ENCODE measurements around the gene ARR3. TPM values are rescaled to one million over a fixed set of nuclear protein-coding genes. Genes with fewer than 3 reads are reported as not detected.
"Not testable (repeated sequence)": the region's sequence is repeated elsewhere in the genome, so short reads cannot be mapped to it uniquely, and the experiment has no call there.

ARR3 gene
- total RNA-seq, 2 experiments from 2014 or later: not detected

DNA sequence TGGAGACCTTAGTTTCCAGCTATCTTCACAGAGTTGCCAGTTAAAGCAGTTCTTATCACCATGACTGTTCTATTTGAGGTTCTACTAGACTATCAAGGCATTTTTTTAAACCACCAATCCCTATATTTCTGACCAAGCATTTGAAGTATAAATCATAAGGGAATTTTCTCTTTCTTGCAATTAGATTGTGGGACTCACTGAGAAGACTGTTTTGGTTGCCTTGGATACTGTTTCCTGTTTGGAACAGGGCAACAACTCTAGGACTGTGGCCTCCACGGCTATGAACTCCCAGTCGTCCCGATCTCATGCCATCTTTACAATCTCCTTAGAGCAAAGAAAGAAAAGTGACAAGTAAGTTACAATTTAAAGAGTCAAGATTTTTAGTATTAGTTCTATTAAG is 33.6 kb downstream of the ARR3 start:
- TF ChIP-seq CTCF (IDR thresholded peaks at IDR 0.05): no peak
- H3K9me3 ChIP-seq (ENCODE audit: control insufficient read depth in 1 of 2, insufficient read depth in 1 of 2, low read length in 2 of 2): no peaks in the 10 kb centered on the region
- Mint-ChIP-seq H3K4me3 (no peak overlapping the region), H3K27me3 (no peaks in the 10 kb centered on the region), H3K9me3 (no peaks in the 10 kb centered on the region), H3K4me1 (ENCODE audit: low read depth) (peaks cover 6% of the 10 kb centered on the region), H3K27ac (peak overlapping the region; percentile 4), H3K36me3 (ENCODE audit: low read depth) (no peaks in the 10 kb centered on the region)
- H3K4me1 ChIP-seq (ENCODE audit: insufficient read depth, low read length): no peaks in the 10 kb centered on the region
- DNase-seq (no peak), ATAC-seq (ENCODE audit: poor library complexity) (no peak)
- intact Hi-C loops (cut with DNase I, micrococcal nuclease): no loop called here
- H3K4me3 ChIP-seq (ENCODE audit: low read length): no peak overlapping the region
- POLR2A ChIA-PET: no interaction called here
- no peak overlapping the region for H3K27ac ChIP-seq (ENCODE audit: low read depth in 1 of 2, low read length in 2 of 2)
- H3K27me3 ChIP-seq (ENCODE audit: control insufficient read depth in 1 of 2, insufficient read depth in 2 of 2, low read length in 2 of 2): no peaks in the 10 kb centered on the region
- H3K36me3 ChIP-seq (ENCODE audit: insufficient read depth, low read length): no peaks in the 10 kb centered on the region
- CTCF ChIA-PET: no interaction called here

- no peak for TF ChIP-seq CTCF (IDR thresholded peaks at IDR 0.05)
- intact Hi-C loops (cut with DNase I, micrococcal nuclease): no loop called here
- no peak for DNase-seq
- H3K27me3 Mint-ChIP-seq: no peaks in the 10 kb centered on the region
- no peaks in the 10 kb centered on the region for H3K36me3 ChIP-seq (ENCODE audit: insufficient read depth, low read length)
- CTCF ChIA-PET: no interaction called here
- ATAC-seq (ENCODE audit: poor library complexity): no peak
- POLR2A ChIA-PET: interaction anchor here (1.1 kb wide), 1 partner anchor 24 kb away, joined by 3 read pairs; the partner anchor contains the start of genes KIF4A and PDZD11
- no peak overlapping the region for H3K4me3 Mint-ChIP-seq
- no peak overlapping the region for H3K27ac Mint-ChIP-seq
- no peaks in the 10 kb centered on the region for H3K27me3 ChIP-seq (ENCODE audit: control insufficient read depth in 1 of 2, insufficient read depth in 2 of 2, low read length in 2 of 2)
- H3K36me3 Mint-ChIP-seq (ENCODE audit: low read depth): no peaks in the 10 kb centered on the region
- H3K27ac ChIP-seq (ENCODE audit: low read depth in 1 of 2, low read length in 2 of 2): no peak overlapping the region
- no peaks in the 10 kb centered on the region for H3K9me3 ChIP-seq (ENCODE audit: control insufficient read depth in 1 of 2, insufficient read depth in 1 of 2, low read length in 2 of 2)
- no peaks in the 10 kb centered on the region for H3K9me3 Mint-ChIP-seq
- H3K4me3 ChIP-seq (ENCODE audit: low read length): no peak overlapping the region
- H3K4me1 ChIP-seq (ENCODE audit: insufficient read depth, low read length): no peaks in the 10 kb centered on the region
- no peaks in the 10 kb centered on the region for H3K4me1 Mint-ChIP-seq (ENCODE audit: low read depth)
Measured at GRCh38 chrX:70313503-70313902, 45.4 kb downstream of the ARR3 start.

DNA sequence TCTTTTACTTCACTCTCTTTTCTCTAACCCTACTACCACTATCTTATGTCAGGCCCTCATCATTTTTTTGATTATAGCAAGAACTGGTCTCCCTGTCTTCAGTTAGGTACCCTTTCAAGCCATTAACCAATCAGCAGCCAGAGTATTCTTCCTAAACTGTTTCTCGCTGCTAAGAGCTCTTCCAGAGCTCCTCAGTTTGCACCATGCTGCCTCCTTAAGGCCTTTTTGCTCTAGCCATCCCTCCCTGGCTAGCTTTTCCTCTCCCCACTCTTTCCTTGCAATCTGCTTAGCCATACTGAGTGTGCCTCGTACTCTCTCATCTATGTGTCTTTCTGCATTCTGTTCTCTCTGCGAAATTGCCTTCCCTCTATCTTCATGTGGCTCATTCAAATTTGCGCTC is 54.6 kb downstream of the ARR3 start:
- Histone ChIP-seq H3K4me1 (ENCODE audit: insufficient read depth, low read length) (no peaks in the 10 kb centered on the region), H3K9me3 (ENCODE audit: control insufficient read depth in 1 of 2, insufficient read depth in 1 of 2, low read length in 2 of 2) (no peaks in the 10 kb centered on the region), H3K4me3 (ENCODE audit: low read length) (no peak overlapping the region), H3K27me3 (ENCODE audit: control insufficient read depth in 1 of 2, insufficient read depth in 2 of 2, low read length in 2 of 2) (no peaks in the 10 kb centered on the region), H3K27ac (ENCODE audit: low read depth in 1 of 2, low read length in 2 of 2) (no peak overlapping the region), H3K36me3 (ENCODE audit: insufficient read depth, low read length) (no peaks in the 10 kb centered on the region)
- intact Hi-C loops (cut with DNase I, micrococcal nuclease): no loop called here
- no peak overlapping the region for H3K27ac Mint-ChIP-seq
- no peaks in the 10 kb centered on the region for H3K4me1 Mint-ChIP-seq (ENCODE audit: low read depth)
- ATAC-seq (ENCODE audit: poor library complexity): no peak
- no peak overlapping the region for H3K4me3 Mint-ChIP-seq
- no peak for DNase-seq
- H3K27me3 Mint-ChIP-seq: no peaks in the 10 kb centered on the region
- H3K9me3 Mint-ChIP-seq: no peaks in the 10 kb centered on the region
- POLR2A ChIA-PET: no interaction called here
- no peak for TF ChIP-seq CTCF (IDR thresholded peaks at IDR 0.05)
- CTCF ChIA-PET: no interaction called here
- H3K36me3 Mint-ChIP-seq (ENCODE audit: low read depth): no peaks in the 10 kb centered on the region

DNA sequence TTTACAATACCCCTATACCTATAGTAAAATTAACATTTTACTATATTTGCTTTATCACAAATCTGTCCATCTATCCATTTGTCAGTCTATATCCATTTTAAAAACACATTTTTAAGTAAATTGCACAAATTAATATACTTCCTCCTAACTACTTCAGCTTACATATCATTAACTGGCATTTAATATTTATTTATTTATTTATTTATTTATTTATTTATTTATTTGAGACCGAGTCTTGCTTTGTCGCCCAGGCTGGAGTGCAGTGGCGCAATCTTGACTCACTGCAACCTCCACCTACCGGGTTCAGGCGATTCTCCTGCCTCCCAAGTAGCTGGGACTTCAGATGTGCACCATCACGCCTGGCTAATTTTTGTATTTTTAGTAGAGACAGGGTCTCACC is 55.5 kb downstream of the ARR3 start:
- H3K36me3 Mint-ChIP-seq (ENCODE audit: low read depth); ATAC-seq (ENCODE audit: poor library complexity); intact Hi-C loops (cut with DNase I, micrococcal nuclease); H3K27ac Mint-ChIP-seq; H3K27ac ChIP-seq (ENCODE audit: low read depth in 1 of 2, low read length in 2 of 2); H3K4me3 Mint-ChIP-seq; H3K27me3 Mint-ChIP-seq; CTCF ChIA-PET; H3K9me3 Mint-ChIP-seq; H3K4me3 ChIP-seq (ENCODE audit: low read length); H3K27me3 ChIP-seq (ENCODE audit: control insufficient read depth in 1 of 2, insufficient read depth in 2 of 2, low read length in 2 of 2); DNase-seq; H3K4me1 Mint-ChIP-seq (ENCODE audit: low read depth); H3K4me1 ChIP-seq (ENCODE audit: insufficient read depth, low read length); H3K9me3 ChIP-seq (ENCODE audit: control insufficient read depth in 1 of 2, insufficient read depth in 1 of 2, low read length in 2 of 2); H3K36me3 ChIP-seq (ENCODE audit: insufficient read depth, low read length); POLR2A ChIA-PET: not testable (repeated sequence)
